ENCODE data around the gene AMN1.

The AMN1 gene

GRCh38 chr12:31663576-31663975, 65.2 kb downstream of the AMN1 start:
- TF ChIP-seq FOXP2 (optimal IDR thresholded peaks at IDR 0.05; ENCODE audit: borderline replicate concordance, extremely low read depth, extremely low read length, insufficient read depth), result no peak
- no peak for TF ChIP-seq SIN3A (IDR thresholded peaks at IDR 0.05; ENCODE audit: borderline replicate concordance, insufficient read depth, low read length)
- no peak for TF ChIP-seq POLR2AphosphoS5 (IDR thresholded peaks at IDR 0.05; ENCODE audit: low read depth, low read length)
- TF ChIP-seq TAF1 (IDR thresholded peaks at IDR 0.05; ENCODE audit: borderline replicate concordance, insufficient read depth, low read length), result no peak
- no peak for TF ChIP-seq REST (IDR thresholded peaks at IDR 0.05; ENCODE audit: insufficient read depth in 1 of 2, low read depth in 2 of 2, low read length in 2 of 2)

GRCh38 chr12:31662176-31662849, 66.5 kb downstream of the AMN1 start:
- TF ChIP-seq POLR2AphosphoS5 (IDR thresholded peaks at IDR 0.05; ENCODE audit: low read depth, low read length), result no peak
- TF ChIP-seq SIN3A (IDR thresholded peaks at IDR 0.05; ENCODE audit: borderline replicate concordance, insufficient read depth, low read length), result no peak
- no peak for TF ChIP-seq TAF1 (IDR thresholded peaks at IDR 0.05; ENCODE audit: borderline replicate concordance, insufficient read depth, low read length)
- TF ChIP-seq FOXP2 (optimal IDR thresholded peaks at IDR 0.05; ENCODE audit: borderline replicate concordance, extremely low read depth, extremely low read length, insufficient read depth), result no peak
- TF ChIP-seq REST (IDR thresholded peaks at IDR 0.05; ENCODE audit: insufficient read depth in 1 of 2, low read depth in 2 of 2, low read length in 2 of 2), result no peak

GRCh38 chr12:31659087-31659942, 69.5 kb downstream of the AMN1 start, which contains the start of gene ETFBKMT:
Gene ETFBKMT, plus strand, starts transcription at chr12:31659688. Its CDS starts 2,266 bp downstream, at chr12:31661954.
- peak; percentile 21 for TF ChIP-seq FOXP2 (optimal IDR thresholded peaks at IDR 0.05; ENCODE audit: borderline replicate concordance, extremely low read depth, extremely low read length, insufficient read depth)
- TF ChIP-seq POLR2AphosphoS5 (IDR thresholded peaks at IDR 0.05; ENCODE audit: low read depth, low read length), result peak; percentile 88
- TF ChIP-seq SIN3A (IDR thresholded peaks at IDR 0.05; ENCODE audit: borderline replicate concordance, insufficient read depth, low read length), result 0 out of 2 replicates have a peak, but pooled peaks have one; percentile 9
- no peak for TF ChIP-seq TAF1 (IDR thresholded peaks at IDR 0.05; ENCODE audit: borderline replicate concordance, insufficient read depth, low read length)
- no peak for TF ChIP-seq REST (IDR thresholded peaks at IDR 0.05; ENCODE audit: insufficient read depth in 1 of 2, low read depth in 2 of 2, low read length in 2 of 2)

GRCh38 chr12:31658471-31659086, 70.2 kb downstream of the AMN1 start:
- TF ChIP-seq POLR2AphosphoS5 (IDR thresholded peaks at IDR 0.05; ENCODE audit: low read depth, low read length), result no peak
- TF ChIP-seq FOXP2 (optimal IDR thresholded peaks at IDR 0.05; ENCODE audit: borderline replicate concordance, extremely low read depth, extremely low read length, insufficient read depth), result no peak
- TF ChIP-seq TAF1 (IDR thresholded peaks at IDR 0.05; ENCODE audit: borderline replicate concordance, insufficient read depth, low read length), result no peak; the same call in 1 of the 2 replicates

- no peak for TF ChIP-seq POLR2AphosphoS5 (IDR thresholded peaks at IDR 0.05; ENCODE audit: low read depth, low read length)
- no peak for TF ChIP-seq REST (IDR thresholded peaks at IDR 0.05; ENCODE audit: insufficient read depth in 1 of 2, low read depth in 2 of 2, low read length in 2 of 2)
- no peak for TF ChIP-seq TAF1 (IDR thresholded peaks at IDR 0.05; ENCODE audit: borderline replicate concordance, insufficient read depth, low read length)
- no peak for TF ChIP-seq FOXP2 (optimal IDR thresholded peaks at IDR 0.05; ENCODE audit: borderline replicate concordance, extremely low read depth, extremely low read length, insufficient read depth)
- no peak for TF ChIP-seq SIN3A (IDR thresholded peaks at IDR 0.05; ENCODE audit: borderline replicate concordance, insufficient read depth, low read length)
These were observed 73.0 kb downstream of the AMN1 start for GRCh38 chr12:31655792-31656191.

Measured in PFSK-1 (cell line).